ENCODE results near the gene KCNG3.
"Not testable (repeated sequence)": the region's sequence is repeated elsewhere in the genome, so short reads cannot be mapped to it uniquely, and the experiment has no call there.

KCNG3 gene

GRCh38 chr2:42429352-42429751 lies 64.4 kb downstream of the KCNG3 start:
- DNase-seq: no peak

- no peak for DNase-seq
These were observed 68.1 kb downstream of the KCNG3 start for GRCh38 chr2:42425697-42426096.

- peak; percentile 29 for DNase-seq
These were observed 69.7 kb downstream of the KCNG3 start for GRCh38 chr2:42424033-42424432.

- no peak for DNase-seq
These were observed 72.1 kb downstream of the KCNG3 start for GRCh38 chr2:42421601-42422239.

- no peak for DNase-seq
These were observed 72.7 kb downstream of the KCNG3 start for GRCh38 chr2:42421157-42421485.

GRCh38 chr2:42414648-42415047 lies 79.1 kb downstream of the KCNG3 start:
- DNase-seq: no peak

- DNase-seq: no peak
These were observed 79.6 kb downstream of the KCNG3 start for GRCh38 chr2:42414158-42414557.

GRCh38 chr2:42410742-42411514 lies 82.9 kb downstream of the KCNG3 start:
- no peak for DNase-seq

- no peak for DNase-seq
These were observed 85.8 kb downstream of the KCNG3 start for GRCh38 chr2:42408009-42408408.

GRCh38 chr2:42407476-42407875 lies 86.3 kb downstream of the KCNG3 start:
- no peak for DNase-seq

- no peak for DNase-seq
These were observed 89.1 kb downstream of the KCNG3 start for GRCh38 chr2:42404676-42405075.

- no peak for DNase-seq
These were observed 92.0 kb downstream of the KCNG3 start for GRCh38 chr2:42401773-42402172.

- not testable (repeated sequence) for DNase-seq
These were observed 95.7 kb downstream of the KCNG3 start for GRCh38 chr2:42398052-42398451.

- not testable (repeated sequence) for DNase-seq
These were observed 100.5 kb downstream of the KCNG3 start for GRCh38 chr2:42393320-42393719.

- no peak for DNase-seq
These were observed 101.6 kb downstream of the KCNG3 start for GRCh38 chr2:42392191-42392590.

Measured in fibroblast of skin of scalp (primary cell).